HG02870 (cell line): ENCODE results near the gene SYT1.
"Not testable (repeated sequence)": the region's sequence is repeated elsewhere in the genome, so short reads cannot be mapped to it uniquely, and the experiment has no call there.

Source experiments
- ATAC-seq: cut with Tn5 transposase; IDR thresholded peaks from one replicate; pipeline ENCODE4 v1.9.1; 2021; ENCODE audit warnings: mild to moderate bottlenecking, moderate library complexity; ENCODE audit not compliant: unreplicated experiment

SYT1 gene

DNA sequence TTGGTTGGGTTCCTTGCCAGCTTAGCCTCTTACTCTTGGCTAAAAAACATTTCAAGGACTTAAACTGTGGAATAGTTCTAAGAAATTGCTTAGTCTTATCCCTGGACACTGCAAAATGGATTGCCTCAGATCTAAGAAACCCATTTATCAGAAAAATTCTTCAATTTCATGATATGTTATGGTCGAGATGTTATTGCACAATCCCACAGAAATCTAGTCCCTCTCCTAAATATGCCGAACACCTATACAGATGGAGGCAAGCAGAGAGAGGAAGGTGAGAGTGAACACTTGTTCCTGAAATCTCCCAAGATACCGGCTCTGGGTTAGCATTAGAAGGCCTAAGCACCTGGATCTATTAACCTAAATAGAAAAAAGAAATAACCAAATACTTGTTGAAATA, 559.0 kb downstream of the SYT1 start:
- no peak for ATAC-seq

DNA sequence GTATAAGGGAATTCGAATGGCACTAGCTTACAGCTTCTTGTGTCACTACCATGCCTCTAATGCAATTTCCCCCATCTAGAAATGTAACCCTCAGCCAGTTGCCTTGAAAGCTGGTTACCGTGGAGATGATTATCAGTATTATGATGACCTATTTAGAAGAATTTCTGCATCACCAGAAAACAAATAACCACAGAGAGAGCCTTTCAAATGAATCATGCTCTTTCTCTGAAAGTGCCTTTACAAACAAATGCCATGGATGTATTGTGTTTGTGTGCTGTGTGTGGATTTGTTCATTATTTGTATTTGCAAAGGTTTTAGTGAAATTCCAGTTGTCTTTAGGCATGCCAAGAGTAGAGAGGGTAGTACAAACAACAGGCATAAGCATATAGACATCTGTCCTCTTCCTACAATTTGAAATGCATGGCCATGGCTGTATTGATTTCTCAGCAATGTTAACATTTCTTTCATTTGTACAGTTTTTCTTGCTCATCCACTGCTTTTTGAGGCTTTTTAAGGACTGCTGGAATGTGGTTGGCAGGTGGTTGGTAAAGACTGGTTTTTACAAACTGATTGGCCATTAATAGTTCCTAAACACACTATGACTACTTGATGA, 559.6 kb downstream of the SYT1 start:
- ATAC-seq: no peak

DNA sequence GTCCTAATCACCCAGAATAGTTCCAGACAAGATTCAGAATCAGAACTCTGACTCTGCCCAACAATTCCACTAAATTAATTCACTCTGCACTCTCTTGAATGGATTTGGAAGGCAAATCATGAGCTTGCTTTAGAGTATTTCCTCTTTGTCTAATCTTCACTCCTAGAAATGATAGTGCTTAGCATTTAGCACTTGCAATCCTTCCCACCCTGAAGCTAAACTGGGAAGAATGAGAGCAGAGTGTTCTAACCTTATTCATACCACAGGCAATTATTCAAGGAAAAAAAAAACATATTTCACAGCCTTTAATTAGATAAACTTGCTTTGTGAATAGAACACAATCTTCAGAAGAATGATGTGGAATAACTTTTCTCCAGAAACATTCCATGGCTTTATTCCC, 561.5 kb downstream of the SYT1 start:
- no peak for ATAC-seq

DNA sequence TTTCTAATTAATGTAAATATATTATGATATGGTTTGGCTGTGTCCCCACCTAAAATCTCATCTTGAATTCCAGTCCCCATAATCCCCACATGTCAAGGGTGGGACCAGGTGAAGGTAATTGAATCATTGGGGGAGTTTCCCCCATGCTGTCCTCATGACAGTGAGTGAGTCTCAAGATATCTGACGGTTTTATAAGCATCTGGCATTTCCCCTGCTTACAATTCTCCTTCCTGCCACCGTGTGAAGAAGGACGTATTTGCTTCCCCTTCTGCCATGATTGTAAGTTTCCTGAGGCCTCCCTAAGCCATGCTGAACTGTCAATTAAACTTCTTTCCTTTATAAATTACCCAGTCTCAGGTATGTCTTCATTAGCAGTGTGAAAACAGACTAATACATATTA, 562.2 kb downstream of the SYT1 start:
- ATAC-seq: not testable (repeated sequence)

DNA sequence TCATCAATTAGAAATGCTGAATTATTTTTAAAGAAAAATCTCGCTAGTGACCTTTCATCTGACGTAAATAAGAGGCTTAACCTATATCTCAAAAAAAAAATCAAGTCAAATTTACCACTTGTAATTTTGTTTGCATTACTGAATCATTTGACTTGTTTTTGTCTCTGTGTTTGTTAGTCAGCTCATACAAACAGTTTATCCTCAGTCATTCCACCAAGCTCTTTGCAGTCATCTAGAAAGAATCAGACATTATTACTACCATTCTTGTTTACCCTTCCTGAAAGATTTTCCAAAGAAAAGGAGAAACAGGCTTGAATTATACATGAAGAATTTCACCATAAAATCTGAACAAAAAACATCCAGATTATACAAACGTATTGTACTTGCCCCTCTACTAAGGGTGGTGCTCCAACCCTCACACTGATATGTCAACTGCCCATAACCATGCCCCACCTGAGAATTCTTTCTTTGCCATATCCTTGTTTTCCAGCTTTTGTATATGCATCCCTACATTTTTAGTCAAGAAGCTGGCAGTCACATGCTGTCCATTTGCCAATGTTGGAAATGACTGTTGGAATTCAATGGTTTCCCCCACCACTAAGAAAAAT, 569.0 kb downstream of the SYT1 start:
- ATAC-seq: no peak

DNA sequence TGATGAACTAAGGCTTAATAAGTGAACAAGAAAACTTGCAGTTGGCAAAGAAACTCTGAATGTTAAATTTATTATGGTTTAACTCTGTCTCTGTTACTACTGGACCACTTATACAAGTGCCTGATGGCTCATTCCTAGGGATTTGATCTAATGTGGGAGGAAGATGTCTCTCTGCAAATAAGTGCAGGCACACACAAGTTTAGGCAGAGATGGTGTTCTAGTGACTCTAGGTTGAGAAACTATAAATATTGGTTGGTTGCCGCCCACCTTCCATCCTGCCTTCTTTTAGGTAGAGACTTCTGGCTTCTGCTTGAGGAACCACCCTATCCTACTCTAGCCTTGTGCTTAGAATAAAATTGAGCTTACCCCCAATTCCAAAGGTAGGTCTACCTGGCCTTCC, 570.0 kb downstream of the SYT1 start:
- no peak for ATAC-seq

DNA sequence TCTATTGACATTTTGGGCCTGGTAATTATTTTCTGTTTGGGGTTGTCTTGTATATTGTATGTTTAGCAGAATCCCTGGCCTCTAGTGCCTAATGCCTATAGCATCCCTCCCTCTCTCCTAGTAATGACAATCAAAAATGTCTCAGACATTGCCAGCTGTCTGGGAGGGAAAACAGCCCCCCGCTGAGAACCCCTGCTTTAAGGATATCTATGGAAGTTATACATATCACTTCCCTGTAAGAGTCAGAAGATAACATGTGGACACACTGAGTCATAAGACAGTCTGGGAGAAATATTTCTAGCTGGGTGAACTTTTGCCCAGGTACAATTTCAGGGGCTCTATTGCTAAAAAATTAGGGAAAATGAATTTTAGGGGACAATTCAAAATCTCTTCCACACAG, 571.2 kb downstream of the SYT1 start:
- ATAC-seq: no peak

DNA sequence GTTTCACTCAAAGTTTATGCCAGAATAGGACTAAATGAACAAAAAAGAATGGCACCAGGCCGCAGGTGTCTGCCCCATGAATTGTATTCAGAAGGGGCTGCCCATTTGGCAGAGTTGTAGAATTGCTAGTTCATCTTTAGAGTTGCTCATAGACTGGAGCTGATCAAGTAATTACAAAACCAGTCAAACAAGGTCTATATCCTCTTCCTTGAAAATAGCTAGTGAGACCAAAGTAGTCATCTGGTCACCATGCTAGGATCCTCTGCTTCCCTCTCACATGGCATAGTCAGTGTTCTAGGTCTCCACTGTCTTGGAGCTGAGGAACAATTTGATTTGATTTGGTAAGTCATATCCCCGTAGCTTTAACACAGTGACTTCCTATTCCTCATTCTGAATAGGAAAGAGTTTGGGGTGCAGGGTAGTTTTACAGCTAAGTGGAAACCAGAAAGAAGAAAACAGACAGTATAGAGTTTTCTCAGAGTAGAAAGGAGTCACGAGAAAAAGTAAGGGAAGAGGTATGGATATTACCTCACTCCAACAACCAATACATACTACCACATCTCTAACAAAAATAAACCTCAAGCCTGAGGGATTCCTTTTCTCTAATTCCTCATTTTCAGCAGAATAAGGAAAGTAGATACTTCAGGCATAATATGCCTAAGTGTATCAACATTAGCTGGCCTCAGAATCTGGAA, 574.1 kb downstream of the SYT1 start:
- ATAC-seq: no peak

DNA sequence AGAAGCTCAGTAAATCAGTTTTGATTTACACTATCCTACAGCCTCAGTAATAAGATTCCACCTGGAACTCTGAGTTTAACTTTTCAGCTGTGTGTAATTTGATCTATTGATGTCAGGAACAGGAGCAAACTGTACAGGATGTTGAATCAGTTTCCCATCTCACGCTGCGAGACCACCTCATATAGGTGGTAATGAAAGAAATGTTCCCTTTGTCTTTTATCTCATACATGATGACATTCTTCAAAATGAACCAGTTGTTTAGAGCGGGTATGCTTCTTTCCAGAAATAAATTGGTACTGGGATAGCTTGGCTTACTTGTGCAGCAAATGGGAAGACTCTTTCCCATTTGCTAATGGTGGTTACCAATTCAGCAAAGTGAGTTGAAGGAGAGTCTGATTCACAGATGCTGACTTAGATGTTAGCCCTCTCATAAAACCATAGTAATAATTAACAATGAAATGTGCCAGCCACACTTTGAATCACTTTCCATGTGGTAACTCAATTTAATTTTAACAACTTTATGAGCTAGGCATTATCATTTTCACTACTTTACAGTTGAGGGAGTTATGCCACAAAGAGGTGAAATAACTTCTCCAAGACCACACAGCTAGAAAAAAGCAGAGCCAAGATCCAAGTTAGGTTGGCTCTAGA, 574.7 kb downstream of the SYT1 start:
- no peak for ATAC-seq

DNA sequence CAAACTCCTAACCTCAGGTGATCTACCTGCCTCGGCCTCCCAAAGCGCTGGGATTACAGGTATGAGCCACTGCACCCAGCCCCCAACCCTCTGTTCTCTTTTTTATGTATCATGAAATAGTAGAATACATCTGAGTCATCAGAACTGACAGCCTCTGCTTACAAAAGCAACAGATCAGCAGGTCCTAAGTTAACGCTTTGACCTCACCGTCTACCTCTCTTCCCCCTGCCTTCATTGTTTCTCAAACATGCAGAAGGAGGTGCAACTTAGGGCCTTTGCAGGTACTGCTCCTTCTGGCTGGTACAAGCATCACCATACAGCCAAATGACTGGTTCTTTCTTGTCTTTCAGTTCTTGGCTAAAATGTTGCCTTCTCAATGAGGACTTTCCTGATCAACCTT, 577.0 kb downstream of the SYT1 start:
- ATAC-seq: no peak

DNA sequence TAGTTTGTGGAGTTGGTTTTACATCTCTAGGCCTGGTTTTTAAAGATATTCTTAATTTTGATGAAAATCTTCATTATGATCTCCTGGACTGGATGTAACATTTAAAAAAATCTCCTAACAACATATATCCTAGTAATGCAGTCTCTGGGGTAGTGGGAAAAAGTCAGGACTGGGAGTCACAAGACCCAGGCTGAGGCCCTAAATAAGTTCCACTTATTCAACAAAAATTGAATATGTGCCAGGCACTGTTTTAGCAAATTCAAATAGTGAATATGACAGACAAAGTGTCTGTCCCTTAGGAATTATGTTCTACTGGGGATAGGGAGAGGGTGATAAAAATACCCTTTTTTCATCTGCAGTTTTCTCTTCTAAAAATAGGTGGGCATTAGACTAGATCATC, 577.8 kb downstream of the SYT1 start:
- ATAC-seq: no peak

DNA sequence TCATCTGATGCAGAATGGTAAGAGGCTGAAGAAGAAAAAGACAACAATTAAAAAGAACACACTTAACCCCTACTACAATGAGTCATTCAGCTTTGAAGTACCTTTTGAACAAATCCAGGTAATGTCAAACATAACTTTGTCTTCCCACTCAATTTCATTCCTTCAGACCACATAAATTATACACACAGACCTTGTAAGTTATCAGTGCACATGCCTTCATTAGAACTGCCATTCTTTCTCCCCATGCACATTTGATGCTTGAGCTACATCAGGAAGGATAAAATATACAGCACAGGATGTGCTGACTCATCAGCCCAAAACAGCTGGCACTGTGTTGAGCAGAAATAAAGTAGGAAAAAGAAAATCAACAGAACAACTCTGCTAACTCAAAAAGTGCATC, 579.5 kb downstream of the SYT1 start:
- ATAC-seq: no peak

DNA sequence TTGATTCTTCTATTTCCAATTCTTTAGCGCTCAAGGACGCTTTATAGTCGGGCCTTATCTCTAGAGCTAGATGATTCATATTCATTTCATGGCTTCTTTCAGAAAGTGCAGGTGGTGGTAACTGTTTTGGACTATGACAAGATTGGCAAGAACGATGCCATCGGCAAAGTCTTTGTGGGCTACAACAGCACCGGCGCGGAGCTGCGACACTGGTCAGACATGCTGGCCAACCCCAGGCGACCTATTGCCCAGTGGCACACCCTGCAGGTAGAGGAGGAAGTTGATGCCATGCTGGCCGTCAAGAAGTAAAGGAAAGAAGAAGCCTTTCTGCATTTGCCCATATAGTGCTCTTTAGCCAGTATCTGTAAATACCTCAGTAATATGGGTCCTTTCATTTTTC, 584.2 kb downstream of the SYT1 start:
- ATAC-seq: no peak

DNA sequence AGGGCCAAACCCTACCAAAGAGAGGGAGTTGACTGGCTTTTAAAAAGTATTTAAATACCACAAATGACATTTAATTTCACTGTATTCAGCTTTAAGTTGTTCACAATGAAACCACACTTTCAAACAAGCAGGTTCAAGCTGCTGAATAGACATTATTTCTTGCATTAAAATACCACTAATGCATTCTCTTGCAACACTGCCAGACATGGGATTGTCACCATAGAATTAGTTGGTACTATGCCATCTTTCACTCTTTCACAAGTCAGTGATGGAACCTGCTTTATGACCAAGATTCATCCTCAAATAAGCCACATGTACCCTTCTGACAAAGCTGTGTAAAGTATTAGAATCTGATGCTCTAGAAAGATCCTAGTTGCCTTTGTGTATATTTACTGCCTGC, 586.8 kb downstream of the SYT1 start:
- no peak for ATAC-seq

DNA sequence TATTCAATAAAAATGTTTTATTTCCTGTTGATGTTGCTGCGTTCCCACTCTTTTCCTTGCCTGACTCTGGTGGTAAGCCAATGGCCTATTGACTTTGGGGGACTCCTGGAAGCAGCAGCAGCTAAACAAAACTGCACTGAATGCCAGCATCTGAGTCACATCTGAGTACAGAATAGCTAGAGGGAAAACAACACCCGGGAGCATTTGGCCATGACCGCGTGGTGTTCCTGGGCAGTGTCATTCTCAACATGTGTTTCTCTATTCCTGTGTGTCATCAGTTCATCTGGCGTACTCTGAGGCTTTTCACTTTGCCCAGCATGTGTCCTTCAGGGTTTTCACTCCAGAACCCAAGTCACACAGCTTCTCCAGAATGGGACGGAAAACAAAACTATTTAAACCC, 587.4 kb downstream of the SYT1 start:
- no peak for ATAC-seq

DNA sequence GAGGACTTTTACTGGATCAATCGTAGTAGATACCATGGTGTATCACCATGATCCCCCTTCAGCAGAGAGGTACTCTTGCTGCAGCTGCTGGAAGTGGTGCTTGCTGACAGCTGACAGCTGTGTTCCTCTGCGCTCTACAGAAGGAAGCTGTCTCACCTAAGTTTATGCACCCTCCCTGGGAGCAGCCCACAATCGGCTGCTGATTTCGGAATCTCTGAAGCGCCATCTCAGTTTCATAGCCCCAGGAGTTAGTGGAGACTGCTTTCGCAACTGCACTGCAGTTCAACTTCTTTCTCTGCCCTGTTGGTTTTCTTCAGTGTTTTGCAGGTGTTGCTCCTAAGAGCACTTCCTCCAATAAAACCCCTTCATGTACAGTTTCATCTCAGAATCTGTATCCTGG, 588.3 kb downstream of the SYT1 start:
- no peak for ATAC-seq

DNA sequence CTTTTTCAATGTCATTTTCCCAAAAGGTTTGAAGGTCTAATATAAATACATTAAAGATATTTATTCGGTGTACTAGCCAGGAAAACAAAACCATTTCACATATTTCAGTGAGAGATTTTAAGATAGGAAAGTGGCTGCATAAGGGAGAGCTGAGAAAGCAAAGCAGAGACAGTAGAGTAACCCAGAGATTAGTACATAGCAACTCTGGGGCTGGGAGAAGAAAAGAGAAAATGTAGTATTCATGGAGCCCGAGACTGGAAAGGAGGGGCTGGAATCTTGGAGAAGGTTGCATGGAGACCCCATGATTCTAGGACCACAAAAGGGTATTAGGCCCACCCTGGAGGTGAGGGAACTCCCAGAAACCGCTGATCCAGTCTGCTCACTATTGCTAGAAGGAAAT, 589.2 kb downstream of the SYT1 start:
- ATAC-seq: no peak

DNA sequence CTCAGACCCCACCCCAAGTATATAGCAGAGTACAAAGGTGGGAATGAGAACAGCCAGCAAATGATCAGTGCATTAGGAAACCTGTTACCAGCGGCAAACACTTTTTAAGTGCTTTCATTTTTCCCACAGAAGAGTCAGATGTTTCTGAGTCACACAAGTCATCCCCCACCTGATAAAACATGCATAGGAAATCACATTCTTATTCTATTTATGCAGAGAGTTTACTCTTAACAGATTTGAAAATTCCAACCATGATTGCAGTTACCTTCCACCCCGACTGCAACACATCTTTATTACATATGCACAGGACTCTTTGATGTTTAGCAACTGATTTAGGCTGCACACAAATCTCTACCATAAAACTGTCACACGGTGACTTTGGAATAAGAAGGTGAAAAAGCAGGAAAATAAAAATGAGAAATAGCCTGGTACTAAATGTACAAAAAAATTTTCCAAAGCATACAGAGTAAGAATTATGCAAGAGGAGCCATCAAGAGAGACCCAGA, 589.8 kb downstream of the SYT1 start:
- ATAC-seq: no peak

DNA sequence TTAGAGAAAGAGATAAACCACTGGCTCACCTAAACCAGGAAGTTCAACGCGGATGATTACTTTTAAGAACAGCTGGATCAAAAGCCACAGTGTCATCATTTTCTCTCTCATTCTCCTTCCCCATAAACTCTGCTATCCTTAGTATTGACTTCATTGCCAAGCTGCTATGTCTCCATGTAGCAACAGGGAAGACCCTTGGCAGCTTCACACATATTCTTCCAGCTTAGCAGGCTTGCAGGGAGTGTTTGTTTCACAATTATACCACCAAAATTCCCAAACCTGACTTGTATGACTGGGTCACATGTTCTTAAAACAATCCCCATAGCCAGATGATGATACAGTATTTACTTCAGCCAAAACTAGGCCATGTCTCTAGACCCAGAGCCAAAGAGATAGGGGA, 590.7 kb downstream of the SYT1 start:
- no peak for ATAC-seq

DNA sequence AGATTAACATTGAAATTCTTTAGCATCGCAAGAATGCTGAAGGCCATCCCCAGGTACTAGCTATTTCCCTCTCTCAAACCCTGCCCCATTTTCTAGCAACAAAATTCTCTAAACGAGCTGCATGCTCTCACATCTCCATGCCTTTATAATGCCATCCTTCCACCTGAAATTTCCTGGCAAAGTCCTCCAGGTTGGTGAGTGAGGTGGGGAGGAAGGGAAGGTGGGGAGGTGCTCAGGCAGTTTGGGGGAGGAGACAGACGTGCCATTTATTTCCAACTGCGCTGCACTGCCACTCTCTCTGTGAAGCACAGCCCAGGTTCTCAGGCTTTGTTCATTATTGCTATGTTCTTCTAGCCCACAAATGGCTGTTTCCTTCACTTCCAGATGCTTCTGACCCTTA, 617.7 kb downstream of the SYT1 start:
- ATAC-seq: no peak

DNA sequence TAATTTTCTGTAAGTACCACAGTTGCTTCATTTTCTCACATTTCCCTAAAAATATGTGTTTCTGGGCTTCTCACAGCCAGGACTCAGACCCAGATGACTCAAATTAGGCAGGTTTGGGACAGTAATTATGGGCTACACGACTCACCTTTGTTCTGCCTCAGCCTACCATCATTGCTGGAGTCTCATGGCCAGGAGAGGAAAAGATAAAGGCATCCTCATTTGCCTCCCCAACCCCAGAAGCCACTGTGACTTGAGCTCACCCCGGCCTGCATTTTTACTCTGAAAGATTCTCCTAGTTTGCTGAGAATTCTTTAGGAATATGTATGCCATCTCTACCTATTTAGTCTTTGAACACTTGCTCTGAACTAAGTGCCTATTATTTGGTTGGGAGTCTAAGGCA, 618.3 kb downstream of the SYT1 start:
- no peak for ATAC-seq

DNA sequence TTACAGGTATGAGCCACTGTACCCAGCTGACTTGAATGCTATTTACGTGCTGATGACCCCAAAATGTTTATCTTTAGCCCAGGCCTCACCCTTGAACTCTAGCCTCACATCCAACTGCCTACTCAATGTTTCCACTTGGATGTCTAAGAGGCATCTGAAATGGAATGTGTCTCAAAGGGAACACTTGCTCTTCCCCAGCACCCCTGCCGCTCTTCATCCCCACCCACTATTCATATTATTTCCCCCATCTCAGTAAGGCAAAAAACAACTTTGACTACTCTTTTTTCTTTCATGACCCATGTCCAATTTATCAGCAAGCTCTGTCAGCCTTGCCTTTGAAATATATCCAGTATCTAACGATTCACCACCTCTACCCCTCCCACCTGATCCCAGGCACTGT, 621.6 kb downstream of the SYT1 start:
- no peak for ATAC-seq
